ENCODE results near the gene ZNF414.
A peak's percentile ranks its signal among the peaks of the same experiment; 100 is the strongest.
"Not testable (repeated sequence)": the region's sequence is repeated elsewhere in the genome, so short reads cannot be mapped to it uniquely, and the experiment has no call there.

Gene ZNF414

GRCh38 chr19:8513687-8514504 lies at the start of gene ZNF414:
Gene ZNF414, minus strand, starts transcription at chr19:8514167. Its CDS starts 121 bp downstream, at chr19:8514046.
- DNase-seq = peak; percentile 98

- DNase-seq = no peak
Measured at GRCh38 chr19:8561075-8561764, 47.3 kb upstream of the ZNF414 start.

DNA sequence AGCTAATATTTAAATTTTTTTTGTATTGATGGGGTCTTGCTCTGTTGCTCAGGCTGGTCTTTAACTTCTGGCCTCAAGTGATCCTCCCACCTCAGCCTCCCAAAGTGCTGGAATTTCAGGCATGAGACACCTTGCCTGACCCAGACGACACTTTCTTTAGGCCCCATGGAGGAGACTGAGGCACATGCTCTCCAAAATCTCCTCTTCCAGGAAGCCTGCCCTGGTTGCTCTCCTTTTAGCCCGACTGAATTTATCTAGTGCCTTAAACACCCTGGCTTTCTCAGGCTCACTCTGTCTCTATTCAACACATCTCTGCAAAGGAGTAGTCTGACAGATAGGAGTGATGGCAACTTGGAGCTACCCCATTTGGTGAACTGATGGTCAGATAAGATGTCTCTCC lies 44.4 kb upstream of the ZNF414 start:
- no peak for DNase-seq

GRCh38 chr19:8557642-8558238 lies 43.8 kb upstream of the ZNF414 start:
- peak; percentile 66 for DNase-seq

- not testable (repeated sequence) for DNase-seq
Measured at GRCh38 chr19:8553729-8554128, 39.8 kb upstream of the ZNF414 start.

DNA sequence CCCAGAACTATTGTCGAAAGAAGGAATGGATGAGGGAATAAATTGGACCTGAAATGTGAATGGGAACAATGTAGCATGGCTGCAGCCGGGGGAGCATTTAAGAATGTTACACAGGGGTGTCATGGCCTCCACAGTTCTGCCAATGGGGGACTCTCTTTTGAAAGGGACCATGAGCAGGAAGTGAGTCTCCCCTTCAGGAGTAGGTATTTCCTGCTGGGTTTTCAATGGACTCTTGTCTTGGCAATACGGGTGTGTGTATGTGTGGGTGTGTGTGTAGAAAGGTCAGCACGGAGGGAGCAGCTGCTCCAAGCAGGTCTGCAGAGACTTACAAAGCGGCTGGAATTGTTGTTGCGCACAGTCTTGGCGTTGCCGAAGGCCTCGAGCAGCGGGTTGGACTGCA lies 38.8 kb upstream of the ZNF414 start:
- DNase-seq = no peak

DNA sequence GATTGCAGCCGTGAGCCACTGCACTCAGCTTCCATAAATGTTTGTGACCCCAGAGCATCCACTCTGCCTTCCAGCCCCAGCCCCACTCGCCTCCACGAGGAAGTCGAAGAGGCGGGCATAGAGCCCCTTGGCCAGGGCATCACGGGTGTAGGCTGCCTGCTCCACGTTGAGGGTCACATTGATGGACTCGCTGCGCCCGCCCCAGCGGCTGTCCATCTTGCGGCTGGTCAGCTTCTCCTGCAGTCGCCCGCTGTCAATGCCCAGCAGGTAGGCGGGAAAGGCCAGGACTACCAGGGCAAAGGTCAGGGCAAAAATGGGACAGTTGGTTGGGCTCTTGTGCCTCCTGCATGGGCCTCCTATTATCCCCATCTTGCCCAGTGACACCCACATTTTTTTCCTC lies 36.1 kb upstream of the ZNF414 start:
- DNase-seq = no peak

GRCh38 chr19:8545743-8546142 lies 31.8 kb upstream of the ZNF414 start:
- DNase-seq = no peak

GRCh38 chr19:8544168-8544567 lies 30.2 kb upstream of the ZNF414 start:
- no peak for DNase-seq

- DNase-seq = no peak
Measured at GRCh38 chr19:8539621-8540149, 25.7 kb upstream of the ZNF414 start.

DNA sequence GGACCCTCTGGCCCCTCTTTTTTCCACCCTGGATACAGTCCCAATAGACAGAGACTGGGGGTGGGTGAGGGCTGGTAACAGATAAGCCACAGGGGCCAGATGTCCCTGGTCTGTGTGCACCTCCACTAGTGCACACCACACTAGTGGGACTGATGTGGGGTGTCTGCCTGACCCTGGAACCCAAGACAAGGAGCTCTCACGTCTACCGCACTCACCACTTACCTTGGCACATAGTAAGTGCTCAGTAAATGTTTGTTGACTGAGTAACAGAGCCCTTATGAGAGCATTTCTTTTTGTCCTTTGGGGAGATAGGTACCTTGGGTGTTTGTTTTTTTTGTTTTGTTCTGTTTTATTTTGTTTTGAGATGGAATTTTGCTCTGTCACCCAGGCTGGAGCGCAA lies 23.1 kb upstream of the ZNF414 start:
- no peak for DNase-seq

- no peak for DNase-seq
Measured at GRCh38 chr19:8536282-8536681, 22.3 kb upstream of the ZNF414 start.

- DNase-seq = no peak
Measured at GRCh38 chr19:8532225-8532624, 18.3 kb upstream of the ZNF414 start.

DNA sequence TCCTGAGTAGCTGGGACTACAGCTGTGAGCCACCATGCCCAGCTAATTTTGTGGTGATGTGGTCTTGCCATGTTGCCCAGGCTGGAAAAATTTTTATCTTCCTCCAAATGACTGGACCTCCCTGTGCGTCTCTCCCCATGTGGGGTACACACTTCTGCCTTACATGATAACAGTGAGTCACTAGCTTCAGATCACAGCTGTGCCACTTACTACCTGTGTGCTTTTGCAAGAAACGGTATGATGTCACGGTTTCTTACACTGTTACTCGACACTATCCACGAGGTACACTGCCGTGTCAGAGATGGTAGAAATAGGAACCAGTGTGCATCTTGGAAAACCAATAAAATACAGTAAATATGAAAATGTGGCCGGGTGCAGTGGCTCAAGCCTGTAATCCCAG lies 17.5 kb upstream of the ZNF414 start:
- no peak for DNase-seq

GRCh38 chr19:8530061-8530679 lies 16.2 kb upstream of the ZNF414 start:
- no peak for DNase-seq

DNA sequence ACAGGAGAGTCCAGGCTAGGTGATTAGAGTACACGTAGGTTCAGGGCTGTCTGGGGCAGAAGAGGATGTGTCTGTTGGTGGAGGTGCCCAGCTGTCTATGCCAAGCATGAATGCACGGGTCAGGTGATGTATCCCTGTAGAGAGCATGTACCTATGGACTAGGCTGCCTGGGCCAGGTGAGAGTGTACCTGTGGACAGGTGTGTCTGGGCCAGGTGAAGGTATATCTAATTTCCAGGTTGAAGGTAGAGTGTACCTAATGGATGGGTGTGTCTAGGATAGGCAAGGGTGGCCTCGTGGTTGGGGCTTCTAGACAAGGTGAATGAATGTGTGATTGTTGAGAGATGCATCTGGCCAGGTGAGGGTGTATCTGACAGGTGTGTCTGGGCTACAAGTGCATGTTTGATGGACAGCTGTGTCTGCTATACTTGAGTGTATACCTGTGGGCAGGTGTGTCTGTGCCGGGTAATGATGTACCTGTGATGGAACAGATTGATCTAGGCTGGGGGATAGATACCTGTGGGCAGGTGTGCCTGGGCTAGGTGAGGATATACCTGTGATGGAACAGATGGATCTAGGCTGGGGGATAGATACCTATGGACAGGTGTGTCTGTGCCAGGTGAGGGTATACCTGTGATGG lies 15.5 kb upstream of the ZNF414 start:
- no peak for DNase-seq

- no peak for DNase-seq
Measured at GRCh38 chr19:8528500-8528899, 14.5 kb upstream of the ZNF414 start.

DNA sequence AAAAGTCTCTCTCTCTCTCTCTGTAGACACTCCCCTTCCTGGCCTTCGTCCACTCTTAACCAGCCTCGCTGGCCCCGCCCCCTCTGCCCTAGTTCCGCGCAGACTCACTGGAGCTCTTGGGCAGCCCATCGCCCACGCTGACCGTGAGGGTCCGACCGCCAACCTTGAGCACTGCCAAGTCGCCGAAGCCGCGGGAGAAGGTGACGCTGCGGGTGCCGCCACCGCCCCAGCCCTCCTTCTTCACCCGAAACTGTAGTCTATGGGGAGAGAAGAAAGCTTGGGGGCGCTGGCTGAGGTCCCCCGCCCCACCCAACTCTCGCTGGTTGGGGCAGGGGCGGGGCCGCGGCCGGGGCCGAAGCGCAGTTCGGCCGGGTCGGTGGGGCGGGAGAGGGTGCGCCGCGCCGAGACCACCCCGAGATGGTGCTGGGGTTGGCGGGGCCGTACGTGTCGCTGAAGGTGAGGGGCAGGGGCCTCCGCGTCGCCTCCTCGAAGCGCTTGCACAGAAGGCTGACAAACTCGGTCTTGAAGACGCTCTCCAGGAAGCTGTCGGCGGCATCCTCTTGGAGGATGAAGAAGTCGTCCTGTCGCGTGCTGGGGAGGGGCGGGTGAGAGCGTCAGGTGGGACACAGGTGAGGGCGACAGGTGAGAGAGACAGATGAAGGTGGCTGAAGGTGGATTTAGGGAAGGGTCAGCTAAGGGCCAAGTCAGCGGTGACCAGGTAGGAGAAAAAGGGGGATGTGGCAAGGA lies 12.6 kb upstream of the ZNF414 start:
- no peak for DNase-seq

GRCh38 chr19:8525401-8525684 lies 11.4 kb upstream of the ZNF414 start:
- no peak for DNase-seq

DNA sequence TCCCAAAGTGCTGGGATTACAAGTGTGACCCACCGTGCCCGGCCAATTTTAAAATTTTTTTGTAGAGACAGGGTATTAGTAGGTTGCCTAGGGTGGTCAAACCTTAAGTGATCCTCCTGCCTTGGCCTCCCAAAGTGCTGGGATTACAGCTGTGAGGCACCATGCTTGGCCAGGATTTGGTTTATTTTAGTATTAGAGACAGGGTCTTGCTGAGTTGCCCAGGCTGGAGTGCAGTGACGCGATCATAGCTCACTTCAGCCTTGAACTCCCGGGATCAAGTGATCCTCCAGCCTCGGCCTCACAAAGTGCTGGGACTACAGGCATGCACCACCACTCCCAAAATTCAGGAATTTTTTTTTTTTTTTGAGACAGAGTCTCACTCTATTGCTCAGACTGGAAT lies 5.4 kb upstream of the ZNF414 start:
- DNase-seq = no peak

GRCh38 chr19:8518536-8518935 lies 4.6 kb upstream of the ZNF414 start:
- DNase-seq = no peak
